NOMO-1 treated with dmso at 0.1 percent for 144 hours (cell line): ENCODE data around the gene SLC39A9.
"Not testable (repeated sequence)": the region's sequence is repeated elsewhere in the genome, so short reads cannot be mapped to it uniquely, and the experiment has no call there.

Experiments used
- DNase-seq: peaks from one replicate; lab custom pipeline; 2025; ENCODE audit not compliant: unreplicated experiment; lab: John Stamatoyannopoulos, UW

Gene SLC39A9

DNA sequence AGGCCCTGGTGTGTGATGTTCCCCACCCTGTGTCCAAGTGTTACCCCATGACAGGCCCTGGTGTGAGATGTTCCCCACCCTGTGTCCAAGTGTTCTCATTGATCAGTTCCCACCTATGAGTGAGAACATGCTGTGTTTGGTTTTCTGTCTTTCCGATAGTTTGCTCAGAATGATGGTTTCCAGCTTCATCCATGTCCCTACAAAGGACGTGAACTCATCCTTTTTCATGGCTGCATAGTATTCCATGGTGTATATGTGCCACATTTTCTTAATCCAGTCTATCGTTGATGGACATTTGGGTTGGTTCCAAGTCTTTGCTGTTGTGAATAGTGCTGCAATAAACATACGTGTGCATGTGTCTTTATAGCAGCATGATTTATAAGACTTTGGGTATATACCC, 17.6 kb downstream of the SLC39A9 start:
- DNase-seq = not testable (repeated sequence)

DNA sequence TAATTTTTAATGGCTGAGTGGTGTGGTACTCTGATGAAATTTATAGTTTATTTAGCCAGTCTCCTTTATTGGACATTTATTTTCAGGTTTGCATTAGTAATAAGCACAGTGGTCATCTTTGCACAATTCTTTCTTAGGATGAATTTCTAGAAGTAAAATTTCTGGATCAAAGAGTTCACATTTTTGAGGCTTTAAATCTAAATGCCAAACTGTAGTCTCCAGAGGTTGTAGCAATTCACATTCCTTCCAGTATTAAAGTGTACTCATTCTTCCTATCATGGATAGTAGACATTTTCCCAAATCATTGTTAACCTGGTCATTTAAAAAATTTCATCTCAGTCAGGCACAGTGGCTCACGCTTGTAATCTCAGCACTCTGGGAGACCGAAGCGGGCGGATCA, 24.8 kb downstream of the SLC39A9 start:
- no peak for DNase-seq

DNA sequence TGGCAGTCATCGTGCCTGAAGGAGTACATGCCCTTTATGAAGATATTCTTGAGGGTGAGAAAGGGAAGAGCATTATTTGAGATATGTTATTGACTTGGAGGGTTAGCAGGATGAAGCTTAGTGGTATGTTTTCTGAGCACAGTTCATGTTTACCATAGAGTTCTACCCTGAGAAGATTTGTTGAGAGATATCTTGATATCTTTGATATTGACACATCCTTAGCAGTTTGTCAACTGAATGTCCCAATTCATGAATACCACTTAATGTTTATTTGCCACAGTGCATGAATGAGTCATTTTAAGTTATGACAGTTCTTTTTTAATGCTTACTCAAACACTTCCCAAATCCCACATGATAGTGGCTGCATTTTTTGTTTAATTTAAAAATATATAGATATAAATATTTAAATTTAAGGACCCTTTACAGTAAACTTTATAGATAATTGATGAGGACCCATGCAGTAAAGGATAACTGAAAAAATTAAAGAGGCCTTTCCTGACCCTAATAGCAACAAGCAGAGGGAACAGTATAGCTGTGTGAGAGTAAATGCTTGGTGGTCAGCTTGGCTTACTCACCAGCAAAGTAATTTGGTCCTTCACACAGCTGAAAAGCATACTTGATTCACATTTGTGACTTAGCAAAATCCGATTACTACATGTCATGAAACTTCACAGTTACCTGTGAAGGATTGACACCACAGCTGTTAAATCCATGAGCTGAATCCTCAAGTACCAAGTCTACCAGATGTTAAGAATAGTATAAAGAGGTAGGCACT, 25.8 kb downstream of the SLC39A9 start:
- DNase-seq = no peak

DNA sequence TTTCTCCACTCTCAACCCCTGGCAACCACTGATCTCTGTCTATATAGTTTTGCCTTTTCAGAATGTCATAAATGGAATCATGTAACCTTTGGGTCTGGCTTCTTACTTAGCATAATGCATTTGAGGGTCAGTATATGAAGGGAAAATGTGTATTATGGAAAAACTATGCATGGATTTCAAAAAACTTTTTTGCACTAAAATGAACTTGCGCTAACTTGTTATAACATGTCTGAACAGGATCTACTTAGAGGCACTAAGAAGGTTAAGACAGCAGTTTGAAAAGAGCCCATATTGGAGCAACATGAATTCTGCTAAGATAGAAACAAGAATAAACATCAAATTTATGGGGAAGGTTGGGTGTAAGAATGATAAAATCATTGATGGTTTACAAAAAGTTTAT, 29.1 kb downstream of the SLC39A9 start:
- DNase-seq = no peak

DNA sequence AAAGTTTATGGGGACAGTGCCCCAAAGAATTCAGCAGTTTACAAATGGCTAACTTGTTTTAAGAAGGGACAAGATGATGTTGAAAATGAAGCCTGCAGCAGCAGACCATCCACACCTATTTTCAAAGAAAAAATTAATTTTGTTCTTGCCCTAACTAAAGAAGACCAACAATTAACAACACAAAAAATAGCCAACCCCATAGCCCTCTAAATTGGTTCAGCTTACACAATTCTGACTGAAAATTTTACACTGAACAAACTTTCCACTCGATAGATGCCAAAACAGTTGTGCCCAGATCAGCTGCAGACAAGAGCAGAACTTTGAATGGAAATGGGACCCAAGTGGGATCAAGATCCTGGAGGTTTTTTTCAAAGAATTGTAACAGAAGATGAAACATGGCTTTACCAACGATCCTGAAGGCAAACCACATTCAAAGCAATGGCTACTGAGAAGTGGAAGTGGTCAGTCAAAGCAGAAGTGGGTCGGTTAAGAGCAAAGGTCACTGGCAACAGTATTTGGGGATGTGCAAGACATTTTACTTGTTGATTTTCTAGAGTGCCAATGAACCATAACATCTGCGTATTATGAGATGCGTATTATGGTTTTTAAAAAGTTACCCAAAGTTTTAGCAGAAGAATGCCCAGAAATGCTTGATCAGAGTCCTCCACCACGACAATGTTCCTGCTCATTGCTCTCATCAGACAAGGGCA, 30.0 kb downstream of the SLC39A9 start:
- DNase-seq = peak; percentile 77

DNA sequence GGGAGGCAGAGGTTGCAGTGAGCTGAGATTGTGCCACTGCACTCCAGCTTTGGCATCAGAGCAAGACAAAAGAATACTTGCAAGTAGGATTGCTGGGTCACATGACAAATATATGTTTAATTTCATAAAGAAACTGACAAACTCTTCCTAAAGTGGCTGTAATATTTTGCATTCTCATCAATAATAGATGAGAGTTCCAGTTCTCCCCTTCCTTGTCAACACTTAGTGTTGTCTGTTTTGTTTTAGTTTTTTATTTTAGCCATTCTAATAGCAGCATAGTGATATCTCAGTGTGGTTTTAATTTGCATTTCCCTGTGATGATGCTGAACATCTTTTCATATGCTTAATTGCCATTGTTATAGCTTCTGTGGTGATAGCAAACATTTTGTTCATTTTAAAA, 31.2 kb downstream of the SLC39A9 start:
- no peak for DNase-seq

DNA sequence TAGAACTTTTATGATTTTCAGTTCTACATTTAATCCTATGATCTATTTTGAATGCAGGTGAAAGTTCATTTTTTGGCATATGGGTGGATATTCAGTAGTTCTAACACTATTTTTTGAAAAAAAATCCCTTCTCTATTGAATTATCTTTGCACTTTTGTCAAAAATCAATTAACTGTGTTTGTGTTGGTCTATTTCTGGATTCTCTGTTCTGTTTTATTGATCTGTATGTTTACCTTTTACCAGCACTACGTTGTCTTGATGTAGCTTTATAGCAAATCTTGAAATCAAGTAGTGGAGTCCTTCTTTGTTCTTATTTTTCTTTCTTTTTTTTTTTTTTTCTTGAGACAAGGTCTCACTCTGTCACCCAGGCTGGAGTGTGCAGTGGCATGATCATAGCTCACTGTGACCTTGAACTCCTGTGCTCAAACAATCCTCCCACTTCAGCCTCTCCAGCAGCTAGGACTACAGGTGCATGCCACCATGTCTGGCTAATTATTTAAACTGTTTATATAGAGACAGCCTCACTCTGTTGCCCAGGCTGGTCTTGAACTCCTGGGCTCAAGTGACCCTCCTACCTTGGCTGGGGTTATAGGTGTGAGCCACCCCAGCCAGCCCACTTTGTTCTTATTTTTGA, 31.9 kb downstream of the SLC39A9 start:
- no peak for DNase-seq

DNA sequence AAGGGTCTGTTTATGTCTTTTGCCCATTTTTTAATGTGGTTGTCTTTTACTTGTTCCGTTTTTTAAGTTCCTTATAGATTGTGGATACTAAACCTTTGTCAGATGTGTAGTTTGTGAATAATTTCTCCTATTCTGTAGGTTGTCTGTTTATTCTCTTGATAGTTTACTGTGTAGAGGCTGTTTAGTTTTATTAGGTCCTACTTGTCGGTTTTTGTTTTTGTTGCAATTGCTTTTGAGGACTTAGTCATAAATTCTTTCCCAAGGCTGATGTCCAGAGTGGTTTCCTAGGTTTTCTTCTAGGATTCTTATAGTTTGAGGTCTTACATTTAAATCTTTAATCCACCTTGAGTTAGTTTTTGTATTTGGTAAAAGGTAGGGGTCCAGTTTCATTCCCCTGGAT, 33.9 kb downstream of the SLC39A9 start:
- DNase-seq = no peak

DNA sequence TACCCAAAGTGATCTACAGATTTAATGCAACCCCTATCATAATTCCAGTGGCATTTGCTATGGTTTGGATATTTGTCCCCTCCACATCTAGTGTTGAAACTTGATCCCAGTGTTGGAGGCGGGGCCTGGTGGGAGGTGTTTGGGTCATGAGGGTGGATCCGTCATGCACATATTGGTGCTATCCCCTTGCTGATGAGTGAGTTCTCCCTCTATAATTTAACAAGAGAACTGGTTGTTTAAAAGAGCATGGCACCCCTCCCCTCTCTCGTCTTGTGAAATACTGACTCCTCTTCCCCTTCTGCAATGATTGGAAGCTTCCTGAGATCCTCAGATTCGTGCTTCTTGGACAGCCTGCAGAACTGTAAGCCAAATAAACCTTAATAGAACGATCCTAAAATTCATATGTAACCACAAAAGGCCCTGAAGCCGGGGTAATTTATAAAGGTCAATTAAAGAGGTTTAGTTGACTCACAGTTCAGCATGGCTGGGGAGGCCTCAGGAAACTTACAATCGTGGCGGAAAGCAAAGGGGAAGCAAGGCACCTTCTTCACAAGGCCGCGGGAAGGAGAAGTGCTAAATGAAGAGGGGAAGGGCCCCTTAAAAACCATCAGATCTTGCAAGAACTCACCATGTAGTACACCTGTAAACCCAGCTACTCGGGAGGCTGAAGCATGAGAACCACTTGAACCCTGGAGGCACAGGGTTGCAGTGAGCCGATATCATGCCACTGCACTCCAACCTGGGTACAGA, 41.2 kb downstream of the SLC39A9 start:
- no peak for DNase-seq

DNA sequence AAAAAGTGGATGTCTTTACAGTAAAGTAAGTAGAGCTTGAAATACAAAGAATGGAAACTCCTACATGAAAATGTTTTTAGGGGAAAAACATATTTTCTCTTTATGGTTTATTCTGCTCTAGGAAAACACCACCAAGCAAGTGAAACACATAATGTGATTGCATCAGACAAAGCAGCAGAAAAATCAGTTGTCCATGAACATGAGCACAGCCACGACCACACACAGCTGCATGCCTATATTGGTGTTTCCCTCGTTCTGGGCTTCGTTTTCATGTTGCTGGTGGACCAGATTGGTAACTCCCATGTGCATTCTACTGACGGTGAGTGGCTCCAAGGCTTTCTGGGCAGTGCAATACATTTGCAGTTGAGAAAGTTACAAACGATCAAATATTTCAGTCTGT, 43.5 kb downstream of the SLC39A9 start:
- no peak for DNase-seq

DNA sequence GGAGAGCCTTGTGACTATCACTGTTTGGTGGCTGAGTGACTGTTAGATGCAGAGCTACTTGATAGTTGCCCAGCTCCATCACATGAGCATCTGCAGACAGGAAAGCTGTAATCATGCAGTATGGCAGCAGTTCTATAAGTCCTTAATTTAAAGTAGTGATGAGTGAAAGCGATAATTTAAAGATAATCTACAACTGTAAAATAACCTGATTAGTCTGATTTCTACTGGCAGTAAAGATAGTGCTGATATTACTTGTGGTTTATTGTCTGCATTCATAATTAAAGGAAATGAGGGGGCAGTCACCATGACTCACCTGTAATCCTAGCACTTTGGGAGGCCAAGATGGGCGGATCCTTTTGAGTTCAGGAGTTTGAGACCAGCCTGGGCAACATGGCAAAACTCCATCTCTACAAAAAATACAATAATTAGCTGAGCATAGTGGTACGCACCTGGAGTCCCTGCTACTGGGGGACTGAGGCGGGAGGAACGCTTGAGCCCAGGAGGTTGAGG, 44.9 kb downstream of the SLC39A9 start:
- DNase-seq = no peak

DNA sequence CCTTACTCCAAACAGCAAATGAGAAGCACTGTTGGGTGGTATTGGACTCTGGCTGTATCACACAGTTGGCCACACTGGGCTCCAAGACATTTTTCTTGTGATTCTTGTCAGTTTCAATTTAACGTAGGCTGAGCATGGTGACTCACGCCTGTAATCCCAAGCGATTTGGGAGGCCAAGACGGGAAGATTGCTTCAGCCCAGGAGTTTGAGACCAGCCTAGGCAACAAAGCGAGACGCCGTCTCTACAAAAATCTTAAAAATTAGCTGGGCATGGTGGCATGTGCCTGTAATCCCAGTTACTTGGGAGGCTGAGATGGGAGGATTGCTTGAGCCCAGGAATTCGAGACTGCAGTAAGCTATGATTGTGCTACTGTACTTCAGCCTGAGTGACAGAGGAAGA, 50.7 kb downstream of the SLC39A9 start:
- DNase-seq = no peak

DNA sequence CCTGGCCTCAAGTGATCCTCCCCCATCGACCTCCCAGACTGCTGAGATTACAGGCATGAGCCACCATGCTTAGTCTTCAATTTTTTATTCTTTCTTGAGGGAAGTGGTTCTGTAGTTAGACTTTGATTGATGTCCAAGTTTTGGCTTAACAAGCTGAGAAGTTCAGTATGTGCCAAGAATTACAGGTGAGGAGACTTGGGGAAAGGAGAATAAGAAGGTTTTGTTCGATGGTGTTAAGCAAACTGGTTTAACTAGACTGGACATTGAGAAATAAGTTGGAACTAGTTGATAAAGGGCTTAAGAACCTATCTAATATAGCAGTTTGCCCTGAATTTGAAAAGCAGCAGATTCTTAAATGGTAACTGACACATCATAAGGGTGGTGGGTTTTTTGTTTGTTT, 53.4 kb downstream of the SLC39A9 start:
- no peak for DNase-seq

DNA sequence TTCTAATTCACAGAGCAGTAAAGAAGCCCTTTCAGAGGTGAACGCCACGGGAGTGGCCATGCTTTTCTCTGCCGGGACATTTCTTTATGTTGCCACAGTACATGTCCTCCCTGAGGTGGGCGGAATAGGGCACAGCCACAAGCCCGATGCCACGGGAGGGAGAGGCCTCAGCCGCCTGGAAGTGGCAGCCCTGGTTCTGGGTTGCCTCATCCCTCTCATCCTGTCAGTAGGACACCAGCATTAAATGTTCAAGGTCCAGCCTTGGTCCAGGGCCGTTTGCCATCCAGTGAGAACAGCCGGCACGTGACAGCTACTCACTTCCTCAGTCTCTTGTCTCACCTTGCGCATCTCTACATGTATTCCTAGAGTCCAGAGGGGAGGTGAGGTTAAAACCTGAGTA, 59.9 kb downstream of the SLC39A9 start:
- no peak for DNase-seq

DNA sequence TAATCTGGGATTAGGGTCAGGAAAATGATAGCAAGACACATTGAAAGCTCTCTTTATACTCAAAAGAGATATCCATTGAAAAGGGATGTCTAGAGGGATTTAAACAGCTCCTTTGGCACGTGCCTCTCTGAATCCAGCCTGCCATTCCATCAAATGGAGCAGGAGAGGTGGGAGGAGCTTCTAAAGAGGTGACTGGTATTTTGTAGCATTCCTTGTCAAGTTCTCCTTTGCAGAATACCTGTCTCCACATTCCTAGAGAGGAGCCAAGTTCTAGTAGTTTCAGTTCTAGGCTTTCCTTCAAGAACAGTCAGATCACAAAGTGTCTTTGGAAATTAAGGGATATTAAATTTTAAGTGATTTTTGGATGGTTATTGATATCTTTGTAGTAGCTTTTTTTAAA, 60.6 kb downstream of the SLC39A9 start:
- DNase-seq = no peak

DNA sequence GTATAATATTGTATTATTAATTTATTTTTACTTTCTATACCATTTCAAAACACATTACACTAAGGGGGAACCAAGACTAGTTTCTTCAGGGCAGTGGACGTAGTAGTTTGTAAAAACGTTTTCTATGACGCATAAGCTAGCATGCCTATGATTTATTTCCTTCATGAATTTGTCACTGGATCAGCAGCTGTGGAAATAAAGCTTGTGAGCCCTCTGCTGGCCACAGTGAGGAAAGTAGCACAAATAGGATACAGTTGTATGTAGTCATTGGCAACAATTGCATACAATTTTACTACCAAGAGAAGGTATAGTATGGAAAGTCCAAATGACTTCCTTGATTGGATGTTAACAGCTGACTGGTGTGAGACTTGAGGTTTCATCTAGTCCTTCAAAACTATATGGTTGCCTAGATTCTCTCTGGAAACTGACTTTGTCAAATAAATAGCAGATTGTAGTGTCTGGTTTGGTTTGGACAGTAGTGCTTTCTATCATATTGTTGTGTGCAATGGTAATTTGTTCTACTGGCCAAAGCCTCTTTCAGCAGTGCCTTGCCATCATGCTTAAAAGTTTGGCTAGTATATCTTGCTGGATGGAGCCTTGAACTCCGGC, 61.7 kb downstream of the SLC39A9 start:
- peak; percentile 53 for DNase-seq

DNA sequence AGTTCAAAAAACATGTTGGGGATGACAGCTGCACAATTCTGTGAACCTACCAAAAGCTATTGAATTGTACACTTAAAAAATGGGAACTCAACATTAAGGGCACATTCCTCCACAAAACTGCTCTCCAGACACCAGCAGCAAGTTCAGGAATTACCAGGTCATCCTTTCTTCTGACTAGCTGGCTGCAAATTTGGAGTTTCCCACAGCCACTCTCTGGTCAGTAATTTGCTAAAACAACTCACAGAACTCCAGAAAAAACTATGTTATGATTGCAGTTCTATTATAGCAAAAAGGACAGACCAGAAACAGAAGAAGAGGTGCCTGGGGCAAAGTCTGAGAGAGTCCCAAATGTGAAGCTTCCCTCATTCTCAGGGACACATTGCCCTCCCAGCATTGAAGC, 65.9 kb downstream of the SLC39A9 start:
- no peak for DNase-seq

DNA sequence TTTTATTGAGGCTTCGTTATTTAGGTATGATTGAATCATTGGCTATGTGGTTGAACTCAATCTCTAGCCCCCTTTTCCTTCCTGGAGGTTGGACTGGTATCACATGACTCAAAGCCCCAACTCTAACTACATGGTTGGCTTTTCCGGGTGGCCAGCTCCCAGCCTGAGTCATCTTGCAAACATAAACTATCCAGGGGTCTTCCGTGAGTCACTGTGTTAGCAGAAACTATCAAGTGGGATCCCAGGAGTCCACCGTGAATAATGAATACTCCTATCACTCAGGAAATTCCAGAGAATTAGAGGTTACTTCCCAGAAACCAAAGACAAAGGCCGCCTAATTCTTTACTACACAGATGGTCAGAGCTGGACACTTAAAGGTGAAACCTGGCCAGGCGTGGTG, 66.3 kb downstream of the SLC39A9 start:
- no peak for DNase-seq

DNA sequence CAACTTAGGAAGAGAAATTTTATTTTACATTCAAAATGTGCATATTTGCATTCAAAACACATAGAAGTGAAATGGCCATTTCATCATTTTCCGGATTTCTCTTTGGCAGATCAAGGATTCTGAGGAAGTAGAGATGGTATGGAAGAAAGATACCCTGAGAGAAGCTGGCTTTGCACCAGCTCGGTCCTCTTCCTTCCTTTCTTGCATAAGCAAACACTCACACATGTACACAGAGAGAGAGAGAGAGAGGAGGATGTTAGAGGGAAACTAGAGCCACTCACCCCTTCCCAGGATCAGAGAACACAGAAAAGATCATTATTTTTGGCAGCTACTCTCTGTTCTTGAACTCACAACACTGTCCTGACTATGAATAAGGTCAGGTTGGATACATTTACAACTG, 70.5 kb downstream of the SLC39A9 start:
- no peak for DNase-seq

DNA sequence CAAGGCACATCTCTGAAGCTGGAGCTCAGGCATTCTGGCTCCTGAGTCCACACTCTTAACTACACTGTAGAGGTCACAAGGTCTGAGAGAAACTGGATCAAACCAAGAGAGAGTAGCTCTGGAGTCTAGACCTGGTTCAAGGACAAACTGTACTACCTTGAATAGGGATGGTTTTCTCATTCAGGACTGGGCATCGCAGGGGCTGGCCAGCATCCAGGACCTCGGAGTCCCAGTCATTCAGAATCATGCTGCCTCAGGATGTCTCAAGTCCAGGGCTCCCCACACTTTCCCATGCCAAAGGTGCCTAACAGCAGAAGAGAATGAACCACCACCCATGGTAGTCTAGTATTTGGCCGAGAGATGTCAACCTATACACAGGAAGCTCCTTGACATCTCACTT, 72.9 kb downstream of the SLC39A9 start:
- DNase-seq = no peak

DNA sequence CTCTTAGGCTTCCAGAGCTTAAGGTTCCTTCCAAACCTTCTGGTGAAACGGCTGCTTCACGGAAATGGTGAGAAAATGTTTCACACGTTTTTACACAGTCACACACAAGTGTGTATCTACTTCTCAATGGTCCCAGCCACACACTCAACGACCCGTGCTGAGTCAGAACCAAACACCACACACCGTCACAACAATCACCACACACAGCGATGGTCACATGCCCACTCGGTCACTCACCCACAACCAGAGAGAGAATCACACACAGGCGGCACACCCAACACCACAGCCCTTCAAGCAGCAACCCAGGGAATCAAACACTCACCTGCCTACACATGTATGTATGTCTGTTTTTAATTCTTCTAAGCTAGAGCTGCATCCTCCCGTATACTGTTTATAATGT, 73.4 kb downstream of the SLC39A9 start:
- no peak for DNase-seq
